WTC11 (cell line): ENCODE measurements around the gene PLIN1. TPM values are rescaled to one million over a fixed set of nuclear protein-coding genes. Genes with fewer than 3 reads are reported as not detected.

Experiments
- ATAC-seq: fragments of 200-7000 bp; cut with Tn5 transposase; 2 replicates; pipeline ENCODE4 v1.10.0; 2021; ENCODE audit warnings: mild to moderate bottlenecking, moderate library complexity
- CTCF ChIA-PET: fragments of 300-600 bp; sonication (Branson Sonifier 250); formaldehyde crosslinking; loops from one replicate; lab custom pipeline; 2021; ENCODE audit warnings: antibody characterized with exemption; lab: Charles Lee
- POLR2A ChIA-PET: fragments of 350-600 bp; sonication (Branson Sonifier 250); formaldehyde crosslinking; loops from one replicate; lab custom pipeline; 2021; ENCODE audit warnings: antibody characterized with exemption; lab: Charles Lee
- DNase-seq: peaks from one replicate; pipeline ENCODE4 v3.0.0; 2021; ENCODE audit warnings: low spot score
- H3K27ac Mint-ChIP-seq: 2 replicates; pipeline ENCODE4 v1.8.0; 2021; ENCODE audit warnings: mixed read lengths
- H3K27me3 Mint-ChIP-seq: 2 replicates; pipeline ENCODE4 v1.8.0; 2021; ENCODE audit warnings: low read depth, mild to moderate bottlenecking, moderate library complexity, mixed read lengths
- H3K36me3 Mint-ChIP-seq: 2 replicates; pipeline ENCODE4 v1.8.0; 2021; ENCODE audit warnings: mixed read lengths
- H3K4me1 Mint-ChIP-seq: 2 replicates; pipeline ENCODE4 v1.8.0; 2022; ENCODE audit warnings: mixed read lengths
- H3K4me3 Mint-ChIP-seq: 2 replicates; pipeline ENCODE4 v1.8.0; 2021; ENCODE audit warnings: mild to moderate bottlenecking, moderate library complexity, mixed read lengths
- H3K9me3 Mint-ChIP-seq: 2 replicates; pipeline ENCODE4 v1.8.0; 2021; ENCODE audit warnings: mixed read lengths
- AFF4 ChIP-seq: sonication (generic); formaldehyde crosslinking; IDR thresholded peaks from 2 replicates; pipeline ENCODE4 v1.8.1; 2023; ENCODE audit warnings: mild to moderate bottlenecking, missing genetic modification reagents, borderline replicate concordance
- AR ChIP-seq: fragments of 250-450 bp; sonication (Bioruptor Pico); IDR thresholded peaks from 2 replicates; pipeline ENCODE4 v1.9.0; 2021; ENCODE audit warnings: mild to moderate bottlenecking
- ARID4B ChIP-seq: sonication (generic); formaldehyde crosslinking; IDR thresholded peaks from 2 replicates; pipeline ENCODE4 v1.8.0; 2023; ENCODE audit warnings: missing genetic modification reagents, mild to moderate bottlenecking, borderline replicate concordance
- ATF2 ChIP-seq: sonication (generic); formaldehyde crosslinking; IDR thresholded peaks from 2 replicates; pipeline ENCODE4 v1.8.1; 2022; ENCODE audit warnings: low read depth, missing genetic modification reagents, borderline replicate concordance
- ATF3 ChIP-seq: sonication (generic); formaldehyde crosslinking; conservative IDR thresholded peaks from 2 replicates; pipeline ENCODE4 v1.8.1; 2022; ENCODE audit warnings: mild to moderate bottlenecking, missing genetic modification reagents
- ATF6 ChIP-seq: sonication (generic); formaldehyde crosslinking; IDR thresholded peaks from 2 replicates; pipeline ENCODE4 v1.8.1; 2023; ENCODE audit warnings: mild to moderate bottlenecking, missing genetic modification reagents
- CREB1 ChIP-seq: sonication (generic); formaldehyde crosslinking; IDR thresholded peaks from 2 replicates; pipeline ENCODE4 v1.8.0; 2023; ENCODE audit warnings: mild to moderate bottlenecking, missing genetic modification reagents
- CREM ChIP-seq: sonication (generic); formaldehyde crosslinking; IDR thresholded peaks from 2 replicates; pipeline ENCODE4 v1.8.1; 2022; ENCODE audit warnings: mild to moderate bottlenecking, missing genetic modification reagents, moderate library complexity
- ETV6 ChIP-seq: sonication (generic); formaldehyde crosslinking; IDR thresholded peaks from 2 replicates; pipeline ENCODE4 v1.8.1; 2022; ENCODE audit warnings: mild to moderate bottlenecking, missing genetic modification reagents
- FOXK1 ChIP-seq: sonication (generic); formaldehyde crosslinking; IDR thresholded peaks from 2 replicates; pipeline ENCODE4 v1.8.0; 2022; ENCODE audit warnings: mild to moderate bottlenecking, moderate library complexity, missing genetic modification reagents
- JAZF1 ChIP-seq: fragments of 250-450 bp; sonication (Bioruptor Pico); IDR thresholded peaks from 2 replicates; pipeline ENCODE4 v1.9.0; 2021; ENCODE audit warnings: moderate library complexity, mild to moderate bottlenecking, inconsistent platforms
- JUN ChIP-seq: sonication (generic); formaldehyde crosslinking; IDR thresholded peaks from 2 replicates; pipeline ENCODE4 v1.8.0; 2023; ENCODE audit warnings: mild to moderate bottlenecking, missing genetic modification reagents
- PRRX2 ChIP-seq: fragments of 250-450 bp; sonication (Bioruptor Pico); IDR thresholded peaks from 2 replicates; pipeline ENCODE4 v1.8.0; 2021; ENCODE audit warnings: mild to moderate bottlenecking
- SOX15 ChIP-seq: fragments of 250-450 bp; sonication (Bioruptor Pico); IDR thresholded peaks from 2 replicates; pipeline ENCODE4 v1.9.0; 2021; ENCODE audit warnings: mild to moderate bottlenecking
- TEAD1 ChIP-seq: sonication (generic); formaldehyde crosslinking; IDR thresholded peaks from 2 replicates; pipeline ENCODE4 v1.8.0; 2022; ENCODE audit warnings: mild to moderate bottlenecking, missing genetic modification reagents
- TP53 ChIP-seq: sonication (generic); formaldehyde crosslinking; IDR thresholded peaks from 2 replicates; pipeline ENCODE4 v1.8.1; 2023; ENCODE audit warnings: mild to moderate bottlenecking, missing genetic modification reagents
- ZNF232 ChIP-seq: sonication (generic); formaldehyde crosslinking; IDR thresholded peaks from 2 replicates; pipeline ENCODE4 v1.8.0; 2022; ENCODE audit warnings: mild to moderate bottlenecking, missing genetic modification reagents
- ZNF416 ChIP-seq: fragments of 250-450 bp; sonication (Bioruptor Pico); IDR thresholded peaks from 2 replicates; pipeline ENCODE4 v1.9.0; 2021; ENCODE audit warnings: mild to moderate bottlenecking, inconsistent platforms
- ZSCAN18 ChIP-seq: fragments of 250-450 bp; sonication (Bioruptor Pico); IDR thresholded peaks from 2 replicates; pipeline ENCODE4 v2.1.2; 2022; ENCODE audit warnings: mild to moderate bottlenecking, moderate library complexity
- total RNA-seq: library from RNA; stranded (reverse); gene quantifications from 3 replicates; pipeline ENCODE4 v1.2.3, GENCODE V29; 2021

Gene PLIN1
- total RNA-seq, 1 experiment from 2014 or later, result 0.70 TPM

- TF ChIP-seq ATF2 (CRISPR knock-in tag), result no peak
- TF ChIP-seq SOX15, result no peak
- no peak for TF ChIP-seq JUN (CRISPR knock-in tag)
- no peak for TF ChIP-seq ZNF232
Observed at GRCh38 chr15:89625716-89626115, 53.5 kb downstream of the PLIN1 start (continued).

GRCh38 chr15:89623165-89623564 lies 56.0 kb downstream of the PLIN1 start:
- Mint-ChIP-seq H3K9me3 (no peaks in the 10 kb centered on the region), H3K4me1 (no peaks in the 10 kb centered on the region), H3K4me3 (no peak overlapping the region), H3K27me3 (no peaks in the 10 kb centered on the region), H3K27ac (no peak overlapping the region), H3K36me3 (peaks cover 94% of the 10 kb centered on the region)
- DNase-seq, result no peak
- ChIA-PET CTCF (no interaction called here), POLR2A (no interaction called here)
- no peak for ATAC-seq
- TF ChIP-seq AR (CRISPR knock-in tag), result no peak
- no peak for TF ChIP-seq TP53 (CRISPR knock-in tag)
- no peak for TF ChIP-seq ARID4B
- no peak for TF ChIP-seq CREB1 (CRISPR knock-in tag)
- TF ChIP-seq ZNF416 (CRISPR knock-in tag), result no peak
- no peak for TF ChIP-seq FOXK1 (CRISPR knock-in tag)
- no peak for TF ChIP-seq CREM
- TF ChIP-seq ATF3 (CRISPR knock-in tag), result no peak
- no peak for TF ChIP-seq ZSCAN18 (CRISPR knock-in tag)
- TF ChIP-seq SOX15, result no peak
- no peak for TF ChIP-seq ATF6 (CRISPR knock-in tag)
- no peak for TF ChIP-seq TEAD1 (CRISPR knock-in tag)
- TF ChIP-seq ETV6 (CRISPR knock-in tag), result no peak
- TF ChIP-seq PRRX2 (CRISPR knock-in tag), result no peak
- no peak for TF ChIP-seq AFF4 (CRISPR knock-in tag)
- no peak for TF ChIP-seq JAZF1 (CRISPR knock-in tag)
